GM20000 (cell line): ENCODE measurements around the gene GPBAR1.

Experiments used
- DNase-seq: peaks from one replicate; pipeline ENCODE4 v3.0.0; 2012; ENCODE audit warnings: low spot score
- TF ChIP-seq, protein P1 (sequence below): IDR thresholded peaks from 2 replicates; pipeline ENCODE4 v1.5.1; 2012; ENCODE audit warnings: mild to moderate bottlenecking, control low read depth; ENCODE audit errors: extremely low read depth, missing control alignments

Gene GPBAR1

GRCh38 chr2:218290316-218291261, 29.8 kb downstream of the GPBAR1 start:
- DNase-seq = peak; percentile 72
- TF ChIP-seq, protein P1, sequence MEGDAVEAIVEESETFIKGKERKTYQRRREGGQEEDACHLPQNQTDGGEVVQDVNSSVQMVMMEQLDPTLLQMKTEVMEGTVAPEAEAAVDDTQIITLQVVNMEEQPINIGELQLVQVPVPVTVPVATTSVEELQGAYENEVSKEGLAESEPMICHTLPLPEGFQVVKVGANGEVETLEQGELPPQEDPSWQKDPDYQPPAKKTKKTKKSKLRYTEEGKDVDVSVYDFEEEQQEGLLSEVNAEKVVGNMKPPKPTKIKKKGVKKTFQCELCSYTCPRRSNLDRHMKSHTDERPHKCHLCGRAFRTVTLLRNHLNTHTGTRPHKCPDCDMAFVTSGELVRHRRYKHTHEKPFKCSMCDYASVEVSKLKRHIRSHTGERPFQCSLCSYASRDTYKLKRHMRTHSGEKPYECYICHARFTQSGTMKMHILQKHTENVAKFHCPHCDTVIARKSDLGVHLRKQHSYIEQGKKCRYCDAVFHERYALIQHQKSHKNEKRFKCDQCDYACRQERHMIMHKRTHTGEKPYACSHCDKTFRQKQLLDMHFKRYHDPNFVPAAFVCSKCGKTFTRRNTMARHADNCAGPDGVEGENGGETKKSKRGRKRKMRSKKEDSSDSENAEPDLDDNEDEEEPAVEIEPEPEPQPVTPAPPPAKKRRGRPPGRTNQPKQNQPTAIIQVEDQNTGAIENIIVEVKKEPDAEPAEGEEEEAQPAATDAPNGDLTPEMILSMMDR = no peak

DNA sequence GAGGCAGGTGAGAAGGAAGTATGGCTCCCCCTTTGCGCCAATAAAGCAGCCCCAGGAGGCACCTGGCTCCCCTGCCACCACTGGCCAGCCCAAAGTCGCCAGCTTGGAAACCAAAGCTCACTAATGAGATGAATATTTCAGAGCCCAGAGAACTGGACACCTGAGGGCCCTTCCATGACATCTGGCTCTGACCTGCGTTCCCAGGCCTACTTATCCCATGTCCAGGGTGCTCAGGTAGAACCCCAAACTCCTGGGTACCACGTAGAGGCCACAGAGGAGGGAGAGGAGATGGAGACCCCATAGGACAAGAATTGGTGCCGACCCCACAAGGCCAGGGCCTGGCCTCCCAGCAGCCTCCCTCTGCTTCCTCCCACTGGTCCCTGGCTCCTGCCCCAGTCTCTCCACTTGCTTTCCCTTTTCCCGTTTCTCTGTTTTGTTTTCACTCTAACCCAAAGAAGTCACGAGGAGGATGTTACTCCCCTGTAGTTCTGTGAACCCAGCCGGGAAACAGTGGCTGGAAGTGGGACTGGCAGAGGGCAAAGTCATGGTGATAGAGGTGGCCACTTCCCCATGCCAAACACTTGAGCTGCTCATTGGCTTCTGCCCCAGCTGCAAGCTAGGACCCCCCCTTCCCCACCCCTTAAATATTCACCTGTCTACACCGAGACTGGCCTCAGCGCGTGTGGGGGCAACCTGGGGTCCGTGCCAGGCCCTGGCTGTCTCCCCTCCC, 30.7 kb downstream of the GPBAR1 start:
- DNase-seq = no peak
- TF ChIP-seq, protein P1 = no peak

DNA sequence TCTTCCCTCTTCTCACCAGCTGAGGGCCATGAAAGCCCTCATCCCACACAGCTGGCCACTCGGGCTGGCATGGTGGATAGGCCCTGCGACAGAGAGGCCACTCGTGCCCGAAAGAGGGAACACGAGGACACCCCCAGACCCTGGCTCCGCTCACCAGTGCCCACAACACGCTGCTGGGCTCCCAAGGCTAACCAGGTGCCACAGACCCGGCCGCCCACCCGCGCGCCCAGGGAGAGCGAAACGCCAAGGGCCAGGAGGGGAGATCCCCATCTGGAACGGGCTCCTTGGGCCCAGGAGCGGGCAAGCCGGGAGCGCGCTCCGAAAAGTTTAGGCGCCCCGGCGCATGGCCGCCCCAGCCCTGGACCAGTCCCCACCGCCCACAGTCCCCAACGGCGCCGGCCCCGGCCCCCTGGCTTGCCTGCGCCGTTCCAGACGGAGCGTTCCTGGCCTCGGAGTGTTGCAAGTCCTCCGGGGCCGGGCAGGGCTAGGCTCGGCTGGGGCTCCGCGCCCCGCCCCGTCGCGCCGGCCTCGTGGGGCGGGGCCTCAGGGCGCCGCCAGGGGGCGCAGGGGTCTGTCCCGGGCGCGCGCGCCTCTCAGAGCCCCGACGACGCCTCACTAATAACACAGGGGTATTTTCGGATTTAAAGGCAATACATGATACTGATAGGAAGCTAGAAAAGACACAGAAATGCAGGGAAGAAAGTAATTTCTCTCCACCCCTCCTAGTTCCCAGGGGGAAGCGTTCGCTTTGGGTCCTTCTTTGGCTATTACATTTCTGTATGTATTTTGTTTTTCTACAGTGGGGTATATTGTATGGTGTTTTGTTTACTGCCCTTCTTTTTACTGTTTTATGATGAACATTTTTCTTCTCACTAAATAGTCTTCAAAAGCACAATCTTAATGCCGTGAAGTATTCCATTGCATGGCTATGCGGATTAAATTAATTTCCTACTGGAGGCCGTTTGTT, 31.5 kb downstream of the GPBAR1 start, which contains the start of gene TMBIM1:
TSS of gene TMBIM1 (minus strand) at position 456 of the 967 bp plus-strand sequence. CDS start 10,362 bp downstream, outside the sequence.
- TF ChIP-seq, protein P1 = peak; percentile 93
- DNase-seq = peak; percentile 93

- no peak for DNase-seq
- TF ChIP-seq, protein P1 = no peak
These were observed 33.1 kb downstream of the GPBAR1 start for GRCh38 chr2:218293715-218294429.

DNA sequence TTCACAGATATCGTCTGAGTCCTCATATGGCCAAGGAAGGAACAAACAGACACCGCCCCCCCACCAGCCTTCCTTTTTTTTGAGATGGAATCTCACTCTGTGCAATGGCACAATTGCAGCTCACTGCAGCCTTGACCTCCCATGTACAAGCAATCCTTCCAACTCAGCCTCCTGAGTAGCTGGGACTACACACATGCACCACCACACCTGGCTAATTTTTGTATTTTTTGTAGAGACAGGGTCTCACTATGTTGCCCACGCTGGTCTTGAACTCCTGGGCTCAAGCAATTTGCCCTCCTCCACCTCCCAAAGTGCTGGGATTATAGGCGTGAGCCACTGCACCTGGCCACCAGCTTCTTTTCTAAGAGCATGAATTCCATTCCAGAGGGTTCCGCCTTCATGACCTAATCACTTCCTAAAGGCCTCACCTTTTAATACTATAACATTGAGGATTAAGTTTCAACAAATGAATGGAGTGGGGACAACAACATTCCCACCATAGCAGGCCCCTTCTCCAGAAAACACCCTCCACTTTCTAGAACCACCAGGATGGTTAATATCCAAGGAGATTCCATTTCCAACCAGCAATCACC, 33.7 kb downstream of the GPBAR1 start:
- TF ChIP-seq, protein P1 = no peak
- DNase-seq = no peak

GRCh38 chr2:218295029-218295428, 34.2 kb downstream of the GPBAR1 start:
- TF ChIP-seq, protein P1 = no peak
- DNase-seq = no peak
